GM21576 (cell line): ENCODE measurements around the gene MSX2.
"Not testable (repeated sequence)": the region's sequence is repeated elsewhere in the genome, so short reads cannot be mapped to it uniquely, and the experiment has no call there.

Experiments
- ATAC-seq: cut with Tn5 transposase; IDR thresholded peaks from one replicate; pipeline ENCODE4 v1.9.1; 2021; ENCODE audit warnings: mild to moderate bottlenecking, moderate library complexity; ENCODE audit not compliant: unreplicated experiment

MSX2 gene

DNA sequence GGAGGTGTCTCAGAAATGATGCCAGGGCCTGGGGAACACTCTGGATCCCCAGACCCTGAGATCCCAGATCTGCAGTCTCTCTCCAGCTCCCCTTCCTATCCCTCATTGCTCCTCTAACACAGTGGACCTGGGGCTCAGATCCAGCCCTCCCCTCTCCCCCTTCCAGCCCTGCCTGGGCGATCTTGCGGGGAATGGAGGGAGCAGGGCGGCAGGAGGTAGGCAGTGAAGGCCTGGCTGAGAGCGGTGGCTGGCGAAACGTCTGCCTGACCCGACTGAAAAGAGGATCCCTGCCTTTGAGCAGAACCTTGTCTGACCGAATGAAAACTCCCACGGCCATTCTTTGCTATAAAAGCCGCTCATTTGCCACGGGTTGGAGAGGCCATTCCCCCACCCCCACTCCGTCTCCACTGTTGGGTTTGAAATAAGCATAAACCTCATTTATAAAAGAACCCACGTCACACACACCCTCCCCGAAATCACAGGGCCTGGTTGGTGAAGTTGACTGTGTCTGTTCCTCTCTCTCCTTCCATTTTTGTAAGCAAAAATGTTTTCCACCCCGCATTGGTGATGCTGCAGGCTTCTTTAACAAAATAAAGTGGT lies 8.8 kb downstream of the MSX2 start:
- ATAC-seq: no peak

DNA sequence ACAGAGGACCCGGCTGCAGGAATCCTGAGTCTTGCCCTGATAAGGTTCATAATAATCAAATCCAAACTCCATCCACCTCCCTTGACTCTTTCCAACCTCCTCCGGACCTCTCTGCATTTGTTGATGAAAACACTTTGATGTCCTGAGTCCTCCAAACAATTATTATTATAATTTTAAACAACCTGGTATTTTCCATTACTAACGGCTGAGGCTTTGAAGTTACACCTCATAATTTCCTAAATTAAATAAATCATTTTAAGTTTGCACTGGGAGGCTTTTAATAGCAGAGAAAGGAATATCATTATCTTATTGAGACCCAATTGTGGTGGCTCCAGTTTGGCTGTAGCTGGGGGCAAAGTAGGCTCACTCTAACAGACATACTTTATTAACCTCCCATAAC lies 9.5 kb downstream of the MSX2 start:
- no peak for ATAC-seq

DNA sequence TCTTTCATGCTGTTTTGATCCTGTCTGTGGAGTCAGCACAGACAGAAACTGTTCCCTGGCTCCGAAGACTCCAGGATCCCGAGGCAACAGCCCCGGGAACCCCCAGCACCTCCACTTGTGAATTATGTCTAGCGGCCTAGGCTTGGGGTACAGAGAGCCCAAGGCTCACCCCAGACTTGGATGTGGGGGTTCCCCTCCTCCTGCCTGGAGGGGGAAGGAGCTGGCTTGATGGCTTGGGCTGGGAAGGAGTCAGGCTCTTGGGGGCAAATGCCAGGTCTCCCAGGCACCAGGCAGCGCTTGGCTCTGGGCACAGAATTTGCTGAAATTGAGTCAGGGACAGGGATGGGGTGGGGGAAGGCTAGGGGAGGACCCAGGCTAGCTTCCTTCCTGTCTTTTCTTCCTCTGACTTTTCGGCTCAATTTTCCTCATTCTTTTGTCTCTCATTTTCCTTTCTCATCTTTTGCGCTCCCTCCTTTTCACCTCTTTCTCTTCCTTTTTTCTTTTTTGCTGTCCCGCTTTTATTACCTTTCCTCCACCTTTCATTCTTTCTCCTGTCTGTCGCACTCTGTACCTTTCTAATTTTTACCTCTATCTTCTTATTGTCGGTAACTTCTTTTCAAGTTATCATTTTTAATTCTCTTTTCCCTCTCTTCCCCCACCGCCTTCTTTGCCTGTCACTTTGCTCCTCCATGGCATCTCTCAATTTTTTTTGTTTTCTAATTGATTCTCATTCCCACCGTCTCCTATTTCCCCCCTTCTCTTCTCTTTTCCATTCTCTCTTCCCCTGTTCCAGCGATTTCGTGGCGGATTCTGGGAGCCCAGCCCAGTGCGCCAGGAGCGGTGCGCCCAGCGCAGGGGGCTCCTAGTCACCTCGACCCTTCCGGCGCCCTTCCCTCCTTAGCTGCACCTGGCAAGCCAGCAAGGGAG lies 10.5 kb downstream of the MSX2 start:
- no peak for ATAC-seq

DNA sequence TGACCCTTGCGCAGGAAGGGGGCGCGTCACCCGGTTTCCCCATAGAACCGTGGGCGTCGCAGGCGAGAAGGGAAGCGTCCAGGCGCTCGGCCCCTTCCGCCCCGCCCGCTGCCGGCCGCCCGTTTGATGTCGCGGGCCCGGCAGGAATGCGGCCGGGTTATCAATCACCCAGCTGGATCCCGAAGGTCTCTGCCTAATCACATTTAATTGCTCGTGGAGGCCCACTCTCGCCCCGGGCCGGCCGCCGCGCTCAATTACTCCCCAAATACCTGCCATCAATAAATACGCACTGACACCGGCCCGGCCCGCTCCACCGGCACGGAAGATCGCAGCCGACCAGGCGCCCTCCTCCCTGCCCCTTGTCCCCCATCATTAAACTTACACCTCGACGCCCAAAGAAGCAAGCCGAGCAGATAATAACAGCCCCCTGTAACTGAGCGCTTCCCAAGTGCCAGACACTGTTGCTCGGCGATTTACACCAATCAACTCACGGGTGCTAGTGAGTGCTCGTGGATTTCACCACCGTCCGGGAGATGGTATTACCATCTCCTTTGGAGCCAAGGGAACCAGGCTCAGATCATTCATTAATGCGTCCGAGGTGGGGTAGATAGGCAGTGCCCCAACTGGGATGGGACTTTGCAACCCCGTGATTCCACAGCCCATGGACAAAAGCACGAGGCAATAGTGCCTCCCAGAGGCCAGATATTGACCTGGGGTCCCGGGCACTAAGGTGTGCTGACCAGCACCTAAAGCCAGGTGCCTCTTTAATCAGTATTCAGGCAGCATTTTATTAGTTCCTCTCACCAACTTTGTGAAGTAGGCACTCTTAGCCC lies 11.3 kb downstream of the MSX2 start:
- no peak for ATAC-seq

DNA sequence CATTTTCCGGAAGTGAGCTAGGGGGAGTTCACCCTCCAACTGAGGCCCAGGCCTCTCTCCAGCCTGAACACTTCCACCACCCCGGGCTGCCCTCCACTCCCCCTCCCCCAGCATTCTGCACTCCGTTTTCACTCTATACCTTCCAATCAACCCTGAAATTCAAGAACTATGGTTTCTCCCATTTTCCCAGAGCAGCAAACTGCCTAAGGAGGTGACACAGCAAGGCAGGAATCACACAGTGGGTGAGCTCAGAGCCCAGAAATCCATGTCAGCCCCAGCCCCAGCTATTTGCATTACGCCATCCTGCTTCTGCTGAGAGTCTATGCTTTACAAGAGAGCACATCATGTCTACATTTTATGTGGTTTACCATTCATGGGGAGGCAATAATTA lies 11.9 kb downstream of the MSX2 start:
- ATAC-seq: no peak

DNA sequence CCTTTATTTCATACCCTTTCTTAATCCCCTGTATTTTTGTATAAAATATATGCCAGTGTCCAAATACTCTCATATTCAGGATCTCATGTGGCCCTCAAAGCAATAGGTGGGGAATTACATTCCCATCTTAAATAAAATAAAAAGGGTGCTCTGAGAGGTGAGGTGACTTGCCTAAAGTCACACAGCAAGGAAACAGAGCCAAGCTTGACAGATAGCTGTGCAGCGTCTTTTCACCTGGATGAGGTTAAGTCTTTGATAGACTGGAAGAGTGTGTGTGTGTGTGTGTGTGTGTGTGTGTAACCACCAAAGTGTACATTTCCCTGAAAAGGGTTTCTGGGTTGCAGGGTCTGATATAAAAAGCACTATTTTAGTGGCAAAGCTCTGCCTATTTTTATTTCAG lies 12.4 kb downstream of the MSX2 start:
- no peak for ATAC-seq

DNA sequence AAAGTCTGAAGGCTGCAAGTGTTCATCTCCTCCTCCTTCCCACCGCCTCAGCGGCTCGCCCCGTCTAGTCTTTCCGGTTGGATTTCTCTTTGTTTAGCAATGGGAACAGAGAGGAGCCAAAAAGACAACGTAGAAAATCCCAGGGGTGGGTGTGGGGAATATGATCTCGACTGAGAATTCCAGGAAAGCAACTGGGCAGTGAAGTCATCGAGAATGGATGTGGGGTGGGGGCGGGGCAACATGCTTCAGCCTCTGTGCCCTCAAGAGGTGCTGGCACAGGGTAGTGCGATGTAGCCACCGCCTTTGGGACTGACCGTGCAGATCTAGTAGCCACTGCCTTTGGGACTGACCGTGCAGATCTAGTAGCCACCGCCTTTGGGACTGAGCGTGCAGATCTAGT lies 12.9 kb downstream of the MSX2 start:
- no peak for ATAC-seq

DNA sequence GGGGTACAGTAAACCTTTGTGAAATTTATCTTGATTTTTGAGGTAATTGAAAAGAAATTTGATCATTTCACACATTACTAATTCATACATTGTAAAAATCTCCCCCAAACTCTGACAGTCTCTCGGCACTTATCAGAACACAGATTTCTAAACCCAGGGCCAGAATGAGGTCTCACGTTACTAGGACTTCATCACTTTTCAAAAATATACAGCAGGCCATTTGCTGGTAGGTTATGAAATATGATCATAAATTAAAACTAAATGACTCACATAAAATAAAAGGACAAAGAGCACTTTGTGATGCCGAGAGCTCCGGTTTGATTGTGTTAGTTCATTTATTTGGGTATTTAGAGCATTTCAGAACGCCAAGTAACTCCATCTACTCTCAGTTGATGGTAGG lies 17.0 kb downstream of the MSX2 start:
- ATAC-seq: no peak

DNA sequence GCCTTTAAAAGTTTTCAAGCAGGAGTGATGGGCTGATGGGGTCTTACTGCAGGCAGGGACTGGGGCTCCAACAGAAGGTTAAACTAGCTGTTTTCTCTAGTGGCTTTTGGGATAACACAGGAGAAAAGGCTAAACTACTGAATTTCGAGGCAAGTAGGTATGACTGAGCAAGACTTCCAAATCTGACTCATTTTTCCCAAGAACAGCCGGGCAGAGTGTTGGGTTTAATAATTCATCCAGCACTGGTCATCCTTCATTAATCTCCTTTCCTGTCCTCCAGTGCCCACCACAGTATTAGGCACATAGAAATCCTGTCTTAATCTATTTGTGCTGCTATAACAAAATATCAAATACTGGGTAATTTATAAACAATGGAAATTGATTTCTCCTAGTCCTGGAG lies 20.5 kb downstream of the MSX2 start:
- no peak for ATAC-seq

DNA sequence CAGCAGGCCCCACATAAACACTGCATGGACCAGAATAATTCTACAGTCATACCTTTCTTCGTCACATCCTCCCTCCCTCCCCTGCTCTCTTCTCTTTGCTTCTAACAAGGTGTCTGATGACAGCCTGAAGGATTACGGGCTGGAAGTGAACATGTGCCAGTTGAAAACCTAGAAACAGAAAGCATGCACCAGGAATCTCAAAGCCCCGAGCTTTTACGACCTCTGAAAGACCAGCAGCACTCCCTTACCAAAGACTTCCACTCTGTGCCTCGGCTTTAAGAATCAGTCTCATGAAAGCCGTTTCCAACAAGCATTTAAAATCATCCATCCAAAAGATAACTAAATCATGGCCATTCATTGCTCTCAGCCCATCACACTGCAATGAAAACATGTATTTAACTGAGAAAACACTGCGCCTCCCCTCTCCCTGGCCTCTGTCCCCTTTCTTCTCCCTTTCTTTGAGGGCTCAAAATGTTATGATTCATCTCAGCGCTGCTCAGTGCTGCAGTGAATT lies 21.3 kb downstream of the MSX2 start:
- ATAC-seq: no peak

DNA sequence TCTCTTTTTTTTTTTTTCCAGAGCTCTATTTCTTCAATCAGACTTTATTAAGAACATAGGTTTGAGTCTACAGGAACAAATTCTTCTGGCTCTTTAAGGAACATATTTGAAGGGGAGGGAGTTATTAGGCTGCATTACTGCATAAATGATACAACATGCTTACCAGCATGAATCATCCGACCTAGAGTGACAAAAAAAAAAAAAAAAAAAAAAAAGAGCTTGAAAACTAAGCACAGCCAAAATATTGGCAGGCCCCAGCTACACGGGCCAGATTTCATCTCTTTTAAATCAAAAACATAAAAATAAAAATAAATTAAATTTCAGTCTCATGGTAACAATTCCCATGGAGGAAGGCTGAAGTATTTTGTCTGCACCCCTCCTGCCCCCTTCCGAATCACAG lies 26.3 kb downstream of the MSX2 start:
- ATAC-seq: no peak

DNA sequence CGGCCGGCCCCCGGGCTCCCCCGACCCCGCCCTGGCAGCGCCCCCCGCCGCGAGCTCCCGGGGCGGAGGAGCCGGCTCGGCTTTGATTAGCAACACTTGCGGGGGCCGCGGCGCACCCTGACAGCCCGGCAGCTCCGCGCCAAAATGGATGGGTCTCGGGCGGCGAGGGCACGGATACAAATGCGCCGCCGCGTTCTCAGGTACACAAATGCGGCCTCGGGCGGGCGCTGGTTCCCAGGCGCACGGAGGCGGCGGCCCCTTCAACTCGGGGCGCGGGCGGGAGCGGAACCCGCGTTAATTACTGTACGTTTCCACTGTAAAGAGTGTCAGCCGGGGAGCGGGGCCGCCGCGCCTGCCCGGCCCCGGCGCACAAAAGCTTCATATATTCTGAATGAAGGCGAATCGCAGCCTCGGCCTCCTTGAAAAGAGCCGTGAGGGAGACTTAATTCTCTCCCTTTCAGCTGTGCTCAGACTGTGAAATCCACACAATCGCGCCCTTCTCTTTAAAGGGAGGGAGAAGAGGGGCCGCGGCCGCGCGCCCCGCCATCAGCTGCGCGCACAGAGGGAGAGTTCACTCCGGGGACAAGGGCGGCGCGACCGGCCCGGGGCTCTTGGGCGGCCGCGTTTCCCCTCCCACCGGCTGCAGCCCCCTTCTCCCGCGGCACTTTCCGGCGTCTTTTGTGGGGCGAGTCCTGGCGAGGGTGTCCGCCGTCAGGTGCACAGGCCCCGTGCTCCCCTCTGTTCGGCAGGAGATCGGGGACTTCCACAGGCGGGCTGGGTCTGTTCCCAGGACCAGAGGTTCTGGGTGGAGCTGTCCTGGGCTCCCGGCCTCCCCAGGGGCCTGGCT lies 27.0 kb downstream of the MSX2 start:
- no peak for ATAC-seq

DNA sequence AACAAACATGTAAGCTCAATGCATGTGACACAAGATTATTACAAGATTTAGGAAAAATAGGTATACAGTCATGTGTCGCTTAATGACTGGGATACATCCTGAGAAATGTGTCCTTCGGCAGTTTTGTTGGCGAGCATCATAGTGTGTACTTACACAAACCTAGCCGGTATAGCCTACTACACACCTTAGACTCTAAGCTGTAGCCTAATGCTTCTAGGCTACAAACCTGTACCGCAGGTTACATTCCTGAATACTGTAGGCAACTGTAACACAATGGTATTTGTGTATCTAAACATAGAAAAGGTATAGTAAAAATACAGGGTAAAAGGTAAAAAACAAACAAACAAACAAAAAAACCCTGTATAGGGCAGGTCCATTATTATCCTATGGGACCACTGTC lies 27.7 kb downstream of the MSX2 start:
- ATAC-seq: no peak

DNA sequence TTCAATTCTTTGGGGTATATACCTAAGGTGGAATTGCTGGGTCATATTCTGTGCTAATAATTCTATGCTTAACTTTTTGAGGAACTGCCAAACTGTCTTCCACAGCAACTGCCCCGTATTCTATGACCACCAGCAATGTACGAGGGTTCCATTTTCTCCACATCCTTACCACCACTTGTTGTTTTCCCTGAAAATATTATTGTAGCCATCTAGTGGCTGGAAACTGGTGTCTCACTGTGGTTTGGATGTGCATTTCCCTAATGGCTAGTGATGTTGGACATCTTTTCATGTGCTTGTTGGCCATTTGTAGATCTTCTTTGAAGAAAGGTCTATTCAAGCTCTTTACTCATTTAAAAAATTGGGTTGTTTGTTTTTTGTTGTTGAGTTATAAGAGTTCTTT lies 30.7 kb downstream of the MSX2 start:
- ATAC-seq: no peak

DNA sequence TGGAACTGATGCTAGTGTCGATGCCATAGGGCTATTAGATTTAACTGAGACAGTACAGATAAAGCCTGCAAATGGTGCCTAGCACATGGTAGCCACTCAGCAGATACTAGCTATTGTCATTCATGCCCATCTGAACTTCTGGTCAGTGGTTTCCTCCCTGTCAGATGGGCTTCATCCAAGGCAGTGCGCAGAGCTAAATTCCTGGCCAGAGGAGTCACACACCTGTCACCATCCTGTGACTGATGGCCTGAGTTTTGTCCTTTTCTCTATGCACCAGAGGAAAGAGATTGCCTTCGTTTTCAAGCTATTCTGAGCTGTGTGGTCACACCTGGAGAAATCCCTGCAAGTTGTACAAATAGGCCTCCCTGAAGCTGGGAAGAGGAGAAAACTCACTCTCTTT lies 34.7 kb downstream of the MSX2 start:
- ATAC-seq: no peak

DNA sequence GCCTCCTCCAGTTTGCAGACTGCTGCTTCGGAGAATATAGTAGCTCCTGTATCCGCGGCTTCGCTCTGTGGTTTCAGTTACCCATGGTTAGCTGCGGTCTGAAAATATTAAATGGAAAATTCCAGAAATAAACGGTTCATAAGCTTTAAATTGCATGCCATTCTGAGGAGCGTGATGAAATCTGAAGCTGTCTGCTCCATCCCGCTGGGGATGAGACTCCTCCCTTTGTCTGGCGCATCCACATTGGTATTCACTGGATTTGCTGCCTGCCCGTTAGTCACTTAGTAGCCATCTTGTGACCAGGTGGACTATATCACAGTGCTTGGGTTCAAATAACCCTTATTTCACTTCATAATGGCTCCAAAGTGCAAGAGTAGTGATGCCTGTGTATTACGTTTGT lies 36.3 kb downstream of the MSX2 start:
- no peak for ATAC-seq

DNA sequence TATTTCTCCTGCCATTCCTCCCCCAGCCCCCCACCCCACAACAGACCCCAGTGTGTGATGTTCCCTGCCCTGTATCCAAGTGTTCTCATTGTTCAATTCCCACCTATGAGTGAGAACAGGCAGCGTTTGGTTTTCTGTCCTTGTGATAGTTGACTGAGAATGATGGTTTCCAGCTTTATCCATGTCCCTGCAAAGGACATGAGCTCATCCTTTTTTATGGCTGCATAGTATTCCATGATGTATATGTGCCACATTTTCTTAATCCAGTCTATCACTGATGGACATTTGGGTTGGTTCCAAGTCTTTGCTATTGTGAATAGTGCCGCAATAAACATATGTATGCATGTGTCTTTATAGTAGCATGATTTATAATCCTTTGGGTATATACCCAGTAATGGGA lies 37.0 kb downstream of the MSX2 start:
- not testable (repeated sequence) for ATAC-seq

DNA sequence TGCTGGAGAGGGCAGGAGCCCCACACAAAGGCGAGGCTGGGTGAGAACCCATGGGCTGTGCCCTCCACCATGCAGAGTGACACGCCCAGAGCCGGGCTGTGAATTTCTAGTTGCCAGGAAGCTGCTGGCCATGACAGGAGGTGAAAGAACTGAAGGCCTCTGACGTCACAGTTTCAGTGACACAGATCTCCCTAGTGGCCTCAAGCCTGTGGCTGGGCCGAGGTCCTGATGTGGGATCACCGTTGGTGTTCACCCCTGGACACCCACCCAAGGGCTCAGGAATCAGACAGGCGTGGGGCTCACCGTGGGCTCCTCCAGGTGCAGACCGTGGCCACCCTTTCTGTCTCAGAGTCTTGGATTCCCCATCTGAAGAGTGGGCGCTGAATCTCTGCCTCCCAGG lies 39.9 kb downstream of the MSX2 start:
- no peak for ATAC-seq

DNA sequence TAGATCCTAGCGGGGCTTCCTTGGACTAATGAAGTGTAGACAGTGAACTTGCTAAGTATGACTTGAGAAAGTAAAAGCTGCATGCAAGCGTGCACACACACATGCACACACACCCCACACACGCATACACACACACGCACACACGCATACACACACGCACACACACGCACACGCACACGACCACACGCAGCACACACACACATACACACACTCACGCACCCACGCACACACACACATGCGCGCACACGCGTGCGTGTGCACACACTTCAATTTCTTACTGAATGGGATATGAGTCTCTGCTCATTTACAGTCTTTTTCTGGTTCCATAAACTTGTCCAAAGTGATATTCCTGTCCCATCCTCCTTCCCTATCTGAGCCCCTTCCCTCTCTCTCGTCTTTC lies 41.2 kb downstream of the MSX2 start:
- ATAC-seq: no peak

DNA sequence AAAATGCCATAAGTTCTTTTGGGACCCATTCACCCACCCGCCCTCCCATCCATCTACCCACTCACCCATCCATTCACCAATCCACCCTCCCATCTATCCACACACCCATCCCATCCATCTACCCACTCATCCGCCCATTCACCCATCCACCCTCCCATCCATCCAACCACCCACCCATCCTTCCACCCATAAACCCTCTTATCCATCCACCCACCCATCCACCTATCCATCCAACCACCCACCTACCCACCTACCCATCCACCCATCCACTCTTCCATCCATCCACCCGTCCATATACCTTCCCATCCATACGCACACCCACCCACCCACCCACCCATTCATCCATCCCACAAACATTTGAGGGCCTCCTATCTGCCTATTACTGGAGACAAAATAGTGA lies 43.3 kb downstream of the MSX2 start:
- no peak for ATAC-seq

DNA sequence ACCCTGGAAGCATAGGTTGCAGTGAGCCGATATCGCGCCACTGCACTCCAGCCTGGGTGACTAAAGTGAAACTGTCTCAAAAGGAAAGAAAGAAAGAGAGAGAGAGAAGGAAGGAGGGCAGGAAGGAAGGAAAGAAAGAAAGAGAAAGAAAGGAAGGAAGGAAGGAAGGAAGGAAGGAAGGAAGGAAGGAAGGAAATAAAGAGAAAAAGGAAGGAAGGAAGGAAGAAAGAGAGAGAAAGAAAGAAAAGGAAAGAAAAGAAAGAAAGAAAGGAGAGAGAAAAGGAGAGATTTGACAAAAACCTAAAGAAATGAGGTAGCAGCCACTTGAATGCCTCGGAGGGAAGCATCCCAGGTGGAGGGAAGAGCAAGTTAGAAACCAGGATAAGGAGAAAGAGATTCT lies 44.6 kb downstream of the MSX2 start:
- no peak for ATAC-seq
